Astrocyte of the cerebellum (primary cell): Measurements from ENCODE around the gene MAPKAP1.

Experiments used
- DNase-seq: peaks from one replicate; pipeline ENCODE4 v3.0.0-alpha.2; 2011; ENCODE audit warnings: low read depth
- H3K4me3 ChIP-seq: 2 replicates; pipeline ENCODE4 v1.5.1; 2011; ENCODE audit warnings: mild to moderate bottlenecking, low read depth, low read length, moderate library complexity
- in situ Hi-C: cut with HindIII; loops from 2 replicates; pipeline ENCODE4 v1.10.0; 2017; ENCODE audit warnings: low sequenced_read_pairs
- TF ChIP-seq, protein P1 (sequence below): IDR thresholded peaks from 2 replicates; pipeline ENCODE4 v1.5.1; 2012; ENCODE audit warnings: low read length, low read depth, moderate library complexity, mild to moderate bottlenecking; ENCODE audit errors: missing control alignments

The MAPKAP1 gene

DNA sequence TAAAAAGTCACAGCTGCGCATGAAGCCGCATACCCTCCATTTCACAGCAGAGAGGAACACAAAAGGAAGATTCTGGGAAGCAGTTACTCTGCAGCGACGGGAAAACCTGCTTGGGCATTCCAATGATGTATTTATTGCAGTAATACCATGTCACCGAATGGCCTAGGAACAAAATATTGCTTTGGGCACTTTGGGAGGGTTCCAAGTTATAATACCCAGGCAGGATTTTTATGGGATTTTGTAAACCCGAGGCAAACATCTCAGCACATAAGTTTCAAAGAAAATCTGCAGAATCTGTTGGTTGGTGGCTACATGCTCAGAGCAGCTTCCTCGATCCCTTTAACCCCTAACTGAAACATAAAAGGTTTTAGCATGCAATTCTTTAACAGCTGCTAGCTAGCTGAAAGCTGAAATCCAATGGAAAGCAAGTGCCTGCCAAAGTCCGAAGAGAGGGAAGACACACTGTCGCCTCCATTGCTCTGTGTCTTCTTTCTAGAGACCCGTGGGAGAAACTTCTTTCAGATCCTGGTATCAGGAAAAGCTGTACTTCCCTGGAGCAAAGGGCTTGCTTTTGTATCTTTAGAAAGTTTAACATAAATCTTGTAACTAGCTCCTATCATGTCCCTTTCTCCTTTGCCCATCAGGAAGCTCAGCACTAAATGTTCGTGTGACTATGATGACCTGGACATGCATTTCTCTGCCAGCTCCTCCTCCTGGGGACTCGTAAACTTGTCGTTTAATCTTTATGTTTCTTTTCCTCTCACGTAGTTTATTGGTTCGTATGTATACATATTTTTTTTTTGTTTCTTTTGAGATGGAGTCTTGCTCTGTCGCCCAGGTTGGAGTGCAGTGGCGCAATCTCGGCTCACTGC lies 195.0 kb downstream of the MAPKAP1 start:
- H3K4me3 ChIP-seq: no peak overlapping the region
- in situ Hi-C loops: no loop called here
- no peak for DNase-seq
- TF ChIP-seq, protein P1, sequence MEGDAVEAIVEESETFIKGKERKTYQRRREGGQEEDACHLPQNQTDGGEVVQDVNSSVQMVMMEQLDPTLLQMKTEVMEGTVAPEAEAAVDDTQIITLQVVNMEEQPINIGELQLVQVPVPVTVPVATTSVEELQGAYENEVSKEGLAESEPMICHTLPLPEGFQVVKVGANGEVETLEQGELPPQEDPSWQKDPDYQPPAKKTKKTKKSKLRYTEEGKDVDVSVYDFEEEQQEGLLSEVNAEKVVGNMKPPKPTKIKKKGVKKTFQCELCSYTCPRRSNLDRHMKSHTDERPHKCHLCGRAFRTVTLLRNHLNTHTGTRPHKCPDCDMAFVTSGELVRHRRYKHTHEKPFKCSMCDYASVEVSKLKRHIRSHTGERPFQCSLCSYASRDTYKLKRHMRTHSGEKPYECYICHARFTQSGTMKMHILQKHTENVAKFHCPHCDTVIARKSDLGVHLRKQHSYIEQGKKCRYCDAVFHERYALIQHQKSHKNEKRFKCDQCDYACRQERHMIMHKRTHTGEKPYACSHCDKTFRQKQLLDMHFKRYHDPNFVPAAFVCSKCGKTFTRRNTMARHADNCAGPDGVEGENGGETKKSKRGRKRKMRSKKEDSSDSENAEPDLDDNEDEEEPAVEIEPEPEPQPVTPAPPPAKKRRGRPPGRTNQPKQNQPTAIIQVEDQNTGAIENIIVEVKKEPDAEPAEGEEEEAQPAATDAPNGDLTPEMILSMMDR: no peak

DNA sequence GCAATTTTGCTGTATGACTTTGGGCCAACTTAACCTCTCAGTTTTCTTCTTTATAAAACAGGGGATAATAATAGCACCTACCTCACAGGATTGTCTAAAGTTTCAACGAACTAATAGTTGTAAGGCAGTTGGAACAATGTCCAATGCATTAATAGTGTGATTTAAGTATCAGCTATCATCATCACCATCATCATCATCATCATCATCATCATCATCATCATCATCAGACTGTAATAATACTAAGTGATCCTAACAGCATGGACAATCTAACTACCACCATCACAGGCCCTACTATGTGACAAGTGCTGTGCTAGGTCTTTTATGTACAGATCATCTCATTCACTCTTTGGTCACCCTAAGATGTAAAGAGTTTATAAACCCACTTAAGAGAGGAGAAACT lies 196.0 kb downstream of the MAPKAP1 start:
- H3K4me3 ChIP-seq: no peak overlapping the region
- DNase-seq: no peak
- in situ Hi-C loops: no loop called here
- TF ChIP-seq, protein P1: no peak

DNA sequence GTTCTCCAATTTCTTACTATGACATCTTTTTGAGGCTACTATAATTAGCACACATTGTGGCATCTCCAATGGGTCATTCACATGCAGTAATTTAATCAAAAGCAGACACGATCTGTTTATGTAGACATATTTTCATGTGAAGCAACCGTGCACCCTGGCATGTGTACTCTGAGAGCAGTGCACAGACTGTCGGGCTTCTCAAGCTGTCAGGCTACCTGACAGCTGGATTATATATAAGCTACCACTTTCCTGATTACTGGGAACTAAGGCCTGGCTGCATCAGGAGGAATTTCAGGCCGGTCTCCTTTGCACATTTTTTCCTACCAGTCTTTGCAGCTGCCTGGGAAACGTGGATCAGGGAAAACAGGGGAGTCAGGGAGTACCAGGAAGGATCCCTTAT lies 197.5 kb downstream of the MAPKAP1 start:
- no peak overlapping the region for H3K4me3 ChIP-seq
- in situ Hi-C loops: no loop called here
- no peak for DNase-seq
- TF ChIP-seq, protein P1: no peak

- in situ Hi-C loops: no loop called here
- DNase-seq: no peak
- TF ChIP-seq, protein P1: no peak
- H3K4me3 ChIP-seq: no peak overlapping the region
These were observed 198.8 kb downstream of the MAPKAP1 start for GRCh38 chr9:125508249-125508648.

- in situ Hi-C loops: no loop called here
- TF ChIP-seq, protein P1: no peak
- no peak overlapping the region for H3K4me3 ChIP-seq
- DNase-seq: no peak
These were observed 199.8 kb downstream of the MAPKAP1 start for GRCh38 chr9:125507226-125507625.

- TF ChIP-seq, protein P1: no peak
- DNase-seq: no peak
- H3K4me3 ChIP-seq: no peak overlapping the region
- in situ Hi-C loops: no loop called here
These were observed 201.0 kb downstream of the MAPKAP1 start for GRCh38 chr9:125505988-125506438.
